Measurements from ENCODE around the gene KCNMA1.

DNA sequence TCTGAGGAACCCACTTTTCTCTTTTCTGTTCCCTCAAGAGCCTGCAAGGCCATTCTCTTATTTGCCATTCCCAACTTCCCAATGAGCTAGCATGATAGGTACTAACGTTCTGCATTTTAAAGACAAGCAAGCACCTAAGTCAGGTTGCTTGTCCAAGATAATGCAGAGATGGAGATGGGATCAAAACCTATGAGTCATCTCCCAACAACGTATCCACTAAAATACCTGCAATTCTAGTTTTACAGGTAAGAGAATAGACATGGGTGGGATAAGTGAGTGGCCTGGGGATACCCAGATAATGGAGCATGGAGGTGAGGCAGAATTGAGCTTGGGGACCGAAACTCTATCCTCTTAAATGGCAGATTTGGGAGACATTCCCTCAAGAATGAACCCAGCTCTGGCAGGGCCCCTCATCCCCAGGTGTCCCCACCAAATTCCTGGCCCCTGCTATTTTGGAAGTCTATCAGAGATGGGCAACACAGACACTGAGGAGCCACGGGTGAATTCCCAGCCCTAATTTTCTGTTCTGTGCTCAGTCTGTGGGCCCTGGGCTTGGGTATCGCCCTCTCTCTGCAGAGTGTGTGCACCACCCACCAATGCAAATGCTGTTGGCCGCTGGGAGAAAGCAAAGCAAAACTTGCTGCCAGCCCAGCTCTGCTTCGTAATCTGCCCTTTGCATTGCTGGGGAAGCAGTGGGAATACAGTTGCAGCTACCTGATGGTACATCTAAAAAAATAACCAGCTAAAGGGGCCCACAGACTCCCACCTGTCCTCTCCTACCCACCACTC lies 98.3 kb downstream of the KCNMA1 start:
- no peak for TF ChIP-seq POLR2A (IDR thresholded peaks at IDR 0.05)
- TF ChIP-seq, protein P1, sequence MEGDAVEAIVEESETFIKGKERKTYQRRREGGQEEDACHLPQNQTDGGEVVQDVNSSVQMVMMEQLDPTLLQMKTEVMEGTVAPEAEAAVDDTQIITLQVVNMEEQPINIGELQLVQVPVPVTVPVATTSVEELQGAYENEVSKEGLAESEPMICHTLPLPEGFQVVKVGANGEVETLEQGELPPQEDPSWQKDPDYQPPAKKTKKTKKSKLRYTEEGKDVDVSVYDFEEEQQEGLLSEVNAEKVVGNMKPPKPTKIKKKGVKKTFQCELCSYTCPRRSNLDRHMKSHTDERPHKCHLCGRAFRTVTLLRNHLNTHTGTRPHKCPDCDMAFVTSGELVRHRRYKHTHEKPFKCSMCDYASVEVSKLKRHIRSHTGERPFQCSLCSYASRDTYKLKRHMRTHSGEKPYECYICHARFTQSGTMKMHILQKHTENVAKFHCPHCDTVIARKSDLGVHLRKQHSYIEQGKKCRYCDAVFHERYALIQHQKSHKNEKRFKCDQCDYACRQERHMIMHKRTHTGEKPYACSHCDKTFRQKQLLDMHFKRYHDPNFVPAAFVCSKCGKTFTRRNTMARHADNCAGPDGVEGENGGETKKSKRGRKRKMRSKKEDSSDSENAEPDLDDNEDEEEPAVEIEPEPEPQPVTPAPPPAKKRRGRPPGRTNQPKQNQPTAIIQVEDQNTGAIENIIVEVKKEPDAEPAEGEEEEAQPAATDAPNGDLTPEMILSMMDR (IDR thresholded peaks at IDR 0.05), result no peak
- TF ChIP-seq POLR2AphosphoS5 (IDR thresholded peaks at IDR 0.05), result no peak
